Ascending aorta (tissue), 2 donors: ENCODE results near the gene CRHR2. TPM values are rescaled to one million over a fixed set of nuclear protein-coding genes. Genes with fewer than 3 reads are reported as not detected.
"Not testable (repeated sequence)": the region's sequence is repeated elsewhere in the genome, so short reads cannot be mapped to it uniquely, and the experiment has no call there.

Experiments used
- DNase-seq, 2 donors: peaks; one replicate each; pipeline ENCODE4 v3.0.0-alpha.2; 2019; ENCODE audit warnings: low spot score in 2 of 2
- H3K27ac ChIP-seq, 2 donors: fragments of 200-600 bp; sonication (generic); one replicate each; pipeline ENCODE4 v1.5.1; 2016 to 2017; ENCODE audit warnings: mild to moderate bottlenecking in 1 of 2
- H3K27me3 ChIP-seq: fragments of 200-600 bp; sonication (generic); one replicate; pipeline ENCODE4 v1.5.1; 2017
- H3K36me3 ChIP-seq, 2 donors: fragments of 200-600 bp; sonication (generic); one replicate each; pipeline ENCODE4 v1.5.1; 2016
- H3K4me1 ChIP-seq, 2 donors: fragments of 200-600 bp; sonication (generic); one replicate each; pipeline ENCODE4 v1.5.1; 2016 to 2017; ENCODE audit warnings: mild to moderate bottlenecking in 1 of 2
- H3K4me3 ChIP-seq, 2 donors: fragments of 200-600 bp; sonication (generic); one replicate each; pipeline ENCODE4 v1.5.1; 2016 to 2017; ENCODE audit warnings: mild to moderate bottlenecking in 1 of 2
- H3K9me3 ChIP-seq, 2 donors: fragments of 200-600 bp; sonication (generic); one replicate each; pipeline ENCODE4 v1.5.1; 2016
- intact Hi-C: fragments of 100-400 bp; cut with DNase I; formaldehyde crosslinking; loops from one replicate; pipeline ENCODE4 v1.15.1; 2023
- total RNA-seq: library from RNA; depleted of rRNA; stranded (reverse); fragments of >200 nt; gene quantifications from one replicate; pipeline ENCODE4 v1.1.0, GENCODE V29; 2016
- TF ChIP-seq, protein P1 (sequence below), 3 experiments: fragments of 200-600 bp in 2 of 3; fragments of 450-650 bp in 1 of 3; sonication (generic) in 2 of 3; IDR thresholded peaks; one replicate each; pipeline ENCODE4 v1.5.1; 2016 to 2019; ENCODE audit warnings: antibody characterized with exemption in 3 of 3, mild to moderate bottlenecking in 1 of 3, moderate library complexity in 1 of 3

Gene CRHR2
- total RNA-seq, 1 donor from 2014 or later = 3.1 TPM

- intact Hi-C loops = no loop called here
- H3K4me1 ChIP-seq = no peaks in the 10 kb centered on the region
- H3K4me3 ChIP-seq = no peak overlapping the region
- H3K36me3 ChIP-seq = no peaks in the 10 kb centered on the region
- no peak for DNase-seq
- H3K27me3 ChIP-seq = no peaks in the 10 kb centered on the region
- no peak overlapping the region for H3K27ac ChIP-seq
- TF ChIP-seq, protein P1, sequence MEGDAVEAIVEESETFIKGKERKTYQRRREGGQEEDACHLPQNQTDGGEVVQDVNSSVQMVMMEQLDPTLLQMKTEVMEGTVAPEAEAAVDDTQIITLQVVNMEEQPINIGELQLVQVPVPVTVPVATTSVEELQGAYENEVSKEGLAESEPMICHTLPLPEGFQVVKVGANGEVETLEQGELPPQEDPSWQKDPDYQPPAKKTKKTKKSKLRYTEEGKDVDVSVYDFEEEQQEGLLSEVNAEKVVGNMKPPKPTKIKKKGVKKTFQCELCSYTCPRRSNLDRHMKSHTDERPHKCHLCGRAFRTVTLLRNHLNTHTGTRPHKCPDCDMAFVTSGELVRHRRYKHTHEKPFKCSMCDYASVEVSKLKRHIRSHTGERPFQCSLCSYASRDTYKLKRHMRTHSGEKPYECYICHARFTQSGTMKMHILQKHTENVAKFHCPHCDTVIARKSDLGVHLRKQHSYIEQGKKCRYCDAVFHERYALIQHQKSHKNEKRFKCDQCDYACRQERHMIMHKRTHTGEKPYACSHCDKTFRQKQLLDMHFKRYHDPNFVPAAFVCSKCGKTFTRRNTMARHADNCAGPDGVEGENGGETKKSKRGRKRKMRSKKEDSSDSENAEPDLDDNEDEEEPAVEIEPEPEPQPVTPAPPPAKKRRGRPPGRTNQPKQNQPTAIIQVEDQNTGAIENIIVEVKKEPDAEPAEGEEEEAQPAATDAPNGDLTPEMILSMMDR (IDR thresholded peaks at IDR 0.05) = no peak
- no peaks in the 10 kb centered on the region for H3K9me3 ChIP-seq
Observed at GRCh38 chr7:30722187-30722586, 39.9 kb upstream of the CRHR2 start.

- H3K9me3 ChIP-seq = no peaks in the 10 kb centered on the region
Observed at GRCh38 chr7:30721211-30721610, 39.0 kb upstream of the CRHR2 start.

DNA sequence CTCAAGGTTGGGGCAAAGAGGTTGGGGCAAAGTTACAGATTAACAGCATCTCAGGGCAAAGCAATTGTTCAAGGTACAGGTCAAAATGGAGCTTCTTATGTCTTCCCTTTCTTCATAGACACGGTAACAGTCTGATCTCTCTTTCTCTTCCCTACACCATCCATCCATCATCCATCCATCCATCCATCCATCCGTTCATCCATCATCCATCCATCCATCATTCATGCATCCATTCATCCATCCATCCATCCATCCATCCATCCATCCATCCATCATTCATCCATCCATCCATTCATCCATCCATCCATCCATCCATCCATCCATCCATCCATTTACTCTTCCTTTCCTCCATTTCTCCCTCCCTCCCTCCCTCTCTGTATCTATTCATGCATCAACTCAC is 37.2 kb upstream of the CRHR2 start:
- H3K4me1 ChIP-seq, H3K27me3 ChIP-seq, H3K27ac ChIP-seq, DNase-seq, intact Hi-C loops, H3K9me3 ChIP-seq, H3K4me3 ChIP-seq, H3K36me3 ChIP-seq: not testable (repeated sequence)

More at GRCh38 chr7:30721211-30721610, 39.0 kb upstream of the CRHR2 start:
- Histone ChIP-seq H3K4me3 (no peak overlapping the region), H3K4me1 (no peaks in the 10 kb centered on the region), H3K36me3 (no peaks in the 10 kb centered on the region), H3K27ac (no peak overlapping the region), H3K27me3 (no peaks in the 10 kb centered on the region)
- DNase-seq = no peak
- intact Hi-C loops = no loop called here
- TF ChIP-seq, protein P1 (IDR thresholded peaks at IDR 0.05) = no peak

DNA sequence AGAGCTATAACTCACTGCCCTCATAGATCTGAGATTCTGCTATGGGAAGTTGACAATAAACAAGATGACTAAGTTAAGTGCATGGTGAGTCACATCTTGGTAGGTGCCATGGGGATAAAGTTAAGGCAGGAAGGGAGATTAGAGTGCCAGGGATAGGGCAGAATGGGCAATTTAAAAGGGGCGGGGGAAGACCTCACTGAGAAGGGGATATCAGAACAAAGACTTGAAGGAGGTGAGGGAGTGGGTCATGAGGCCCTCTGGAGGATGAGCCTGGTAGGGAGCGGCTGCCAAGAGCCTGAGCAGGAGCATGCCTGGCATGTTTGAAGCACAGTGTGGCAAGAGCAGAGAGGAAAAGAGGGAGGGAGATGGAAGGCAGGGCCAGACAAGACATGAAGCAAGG is 34.9 kb upstream of the CRHR2 start:
- no peaks in the 10 kb centered on the region for H3K36me3 ChIP-seq
- DNase-seq = no peak
- H3K4me3 ChIP-seq = no peak overlapping the region
- no peaks in the 10 kb centered on the region for H3K9me3 ChIP-seq
- no peaks in the 10 kb centered on the region for H3K4me1 ChIP-seq
- H3K27ac ChIP-seq = no peak overlapping the region
- TF ChIP-seq, protein P1 (IDR thresholded peaks at IDR 0.05) = no peak
- intact Hi-C loops = no loop called here
- no peaks in the 10 kb centered on the region for H3K27me3 ChIP-seq

- TF ChIP-seq, protein P1 (IDR thresholded peaks at IDR 0.05) = no peak
- no peaks in the 10 kb centered on the region for H3K4me1 ChIP-seq
Observed at GRCh38 chr7:30714129-30714528, 31.9 kb upstream of the CRHR2 start.

DNA sequence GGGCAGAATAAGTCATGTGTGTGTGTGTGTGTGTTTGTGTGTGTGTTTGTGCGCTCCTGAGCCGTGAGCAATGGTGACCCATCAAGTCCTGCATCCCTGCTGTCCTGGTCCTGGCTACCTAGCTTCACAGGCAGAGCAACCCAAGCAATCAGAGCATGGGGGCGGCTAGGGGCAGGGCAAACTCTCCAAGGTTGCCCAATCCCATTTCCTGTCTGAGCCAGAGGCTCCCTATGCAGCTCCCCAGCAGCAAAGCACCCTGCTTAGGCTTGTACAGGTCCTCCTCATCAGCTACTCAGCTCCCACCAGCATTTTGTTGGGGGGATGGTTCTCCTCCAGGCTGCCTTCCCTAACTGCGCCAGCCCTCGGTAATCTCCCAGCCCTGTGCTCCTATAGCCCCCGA is 31.1 kb upstream of the CRHR2 start:
- TF ChIP-seq, protein P1 (IDR thresholded peaks at IDR 0.05) = no peak
- DNase-seq = no peak
- Histone ChIP-seq H3K27me3 (no peaks in the 10 kb centered on the region), H3K36me3 (no peaks in the 10 kb centered on the region), H3K9me3 (no peaks in the 10 kb centered on the region), H3K4me3 (no peak overlapping the region), H3K4me1 (no peaks in the 10 kb centered on the region), H3K27ac (no peak overlapping the region)
- intact Hi-C loops = no loop called here

More at GRCh38 chr7:30714129-30714528, 31.9 kb upstream of the CRHR2 start:
- Histone ChIP-seq H3K27me3 (no peaks in the 10 kb centered on the region), H3K9me3 (no peaks in the 10 kb centered on the region), H3K4me3 (no peak overlapping the region), H3K27ac (no peak overlapping the region), H3K36me3 (no peaks in the 10 kb centered on the region)
- intact Hi-C loops = no loop called here
- DNase-seq = no peak
